GM12873 (cell line): ENCODE measurements around the gene SPEM2.

Experiments used
- CTCF ChIP-seq: IDR thresholded peaks from 2 replicates; pipeline ENCODE4 v1.5.1; 2012; ENCODE audit warnings: low read depth, mild to moderate bottlenecking, moderate library complexity, low read length, control low read depth; ENCODE audit not compliant: insufficient read depth; ENCODE audit errors: missing control alignments

SPEM2 gene

GRCh38 chr17:7384489-7385081 is 40.8 kb upstream of the SPEM2 start:
- TF ChIP-seq CTCF = no peak

DNA sequence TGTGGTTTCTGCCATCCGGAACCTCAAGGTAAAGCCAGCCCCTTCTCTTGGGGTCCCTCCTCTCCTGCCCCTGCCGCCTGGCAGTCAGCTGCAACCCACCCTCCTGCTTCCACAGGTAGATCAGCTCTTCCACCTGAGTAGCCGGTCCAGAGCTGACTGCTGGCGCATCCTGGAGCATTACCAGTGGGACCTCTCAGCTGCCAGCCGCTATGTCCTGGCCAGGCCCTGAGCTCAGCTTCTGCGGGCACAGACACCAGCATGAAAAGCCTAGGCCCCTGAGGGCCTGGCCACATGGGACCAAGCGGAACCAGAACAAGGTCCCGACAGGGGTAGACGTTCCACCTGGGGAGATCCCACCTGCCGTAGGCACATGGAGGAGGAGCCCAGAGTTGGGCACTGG is 36.6 kb upstream of the SPEM2 start:
- no peak for TF ChIP-seq CTCF

- TF ChIP-seq CTCF = no peak
Observed at GRCh38 chr17:7389924-7390910, 35.2 kb upstream of the SPEM2 start.

DNA sequence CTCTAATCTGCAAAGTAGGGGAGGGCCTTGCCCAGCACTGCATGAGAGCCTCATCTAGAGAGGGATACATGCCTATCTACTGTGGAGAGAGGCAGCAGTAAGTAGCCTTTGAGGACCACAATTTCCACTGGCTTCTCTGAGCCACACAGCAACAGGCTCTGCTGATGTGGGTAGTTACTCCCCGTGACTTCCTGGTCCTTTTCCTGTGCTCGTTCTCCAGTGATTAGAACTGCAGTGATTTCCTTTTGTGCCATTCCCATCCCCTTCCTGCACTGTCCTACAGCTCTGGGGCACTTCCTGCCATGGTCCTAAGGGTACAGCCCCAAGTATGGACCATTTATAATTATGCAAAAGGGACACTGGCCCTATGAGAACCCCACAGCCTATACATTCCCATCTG is 34.1 kb upstream of the SPEM2 start:
- TF ChIP-seq CTCF = no peak

DNA sequence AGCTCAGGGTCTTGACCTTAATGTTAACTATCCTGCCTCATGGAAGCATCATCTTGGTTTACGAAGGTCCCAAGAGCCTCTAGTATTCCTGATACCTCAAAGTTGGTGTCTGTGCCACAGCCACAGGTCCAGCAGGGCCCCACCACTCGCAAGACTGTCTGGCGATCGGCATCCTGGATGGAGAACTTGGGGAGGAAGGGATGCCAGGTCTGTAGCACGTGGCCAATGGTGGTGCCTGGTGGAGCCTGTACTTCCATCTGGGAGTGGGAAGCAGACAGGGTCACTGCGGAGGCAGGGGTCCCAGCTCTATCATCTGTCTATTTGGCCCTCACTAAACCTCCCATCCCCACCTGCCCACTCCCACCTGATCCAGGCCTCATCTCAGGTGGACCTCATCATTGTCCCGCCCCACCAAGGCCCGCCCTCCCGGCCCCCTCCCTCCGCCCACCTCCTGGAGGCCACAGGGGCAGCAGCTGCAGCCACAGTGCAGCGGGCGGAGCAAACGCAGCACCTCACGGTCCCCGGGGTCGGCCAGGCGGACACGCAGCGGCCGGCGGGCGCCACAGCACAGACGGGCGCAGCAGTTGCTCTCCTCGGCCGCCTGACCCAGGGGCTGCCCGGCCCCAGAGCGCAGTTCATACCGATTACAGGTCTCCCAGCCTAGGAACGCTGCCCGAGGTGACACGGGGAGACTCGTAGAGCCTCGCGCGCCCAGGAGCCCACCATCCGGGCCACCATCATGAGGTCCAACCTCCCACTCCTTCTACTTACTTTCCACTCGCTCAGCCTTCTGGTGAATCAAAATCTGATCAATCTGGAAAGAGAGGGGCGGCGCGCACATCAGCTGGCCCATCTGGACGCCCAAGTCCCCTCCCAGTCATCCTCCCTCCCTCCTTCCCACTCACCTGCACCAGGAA is 32.5 kb upstream of the SPEM2 start:
- no peak for TF ChIP-seq CTCF

- no peak for TF ChIP-seq CTCF
Observed at GRCh38 chr17:7393613-7394451, 31.6 kb upstream of the SPEM2 start.
